Calu3 (cell line): ENCODE measurements around the gene FAT2. TPM values are rescaled to one million over a fixed set of nuclear protein-coding genes. Genes with fewer than 3 reads are reported as not detected.

ENCODE experiments used
- BruUV-seq: library from RNA; stranded (reverse); fragments of 400-500 nt; replicated peaks from 2 replicates; lab custom pipeline; 2021; lab: Mats Ljungman, UMichigan
- CTCF ChIA-PET: fragments of 300-600 bp; sonication (Branson Sonifier 250); formaldehyde crosslinking; loops from one replicate; lab custom pipeline; 2022; ENCODE audit warnings: antibody characterized with exemption; lab: Charles Lee
- DNase-seq: peaks from one replicate; pipeline ENCODE4 v3.0.0; 2022
- H3K27ac Mint-ChIP-seq: one replicate; pipeline ENCODE4 v1.8.0; 2022; ENCODE audit warnings: mixed read lengths; ENCODE audit not compliant: unreplicated experiment
- H3K27me3 Mint-ChIP-seq: one replicate; pipeline ENCODE4 v1.8.0; 2022; ENCODE audit warnings: mixed read lengths; ENCODE audit not compliant: unreplicated experiment
- H3K36me3 Mint-ChIP-seq: one replicate; pipeline ENCODE4 v1.8.0; 2022; ENCODE audit warnings: mild to moderate bottlenecking, moderate library complexity, mixed read lengths; ENCODE audit not compliant: insufficient read depth, unreplicated experiment
- H3K4me1 Mint-ChIP-seq: one replicate; pipeline ENCODE4 v1.8.0; 2022; ENCODE audit warnings: mild to moderate bottlenecking, low read depth, mixed read lengths; ENCODE audit not compliant: unreplicated experiment
- H3K4me3 Mint-ChIP-seq: one replicate; pipeline ENCODE4 v1.8.0; 2022; ENCODE audit warnings: mild to moderate bottlenecking, low read depth, moderate library complexity, mixed read lengths; ENCODE audit not compliant: unreplicated experiment
- H3K9me3 Mint-ChIP-seq: one replicate; pipeline ENCODE4 v1.8.0; 2022; ENCODE audit warnings: low read depth, mixed read lengths; ENCODE audit not compliant: unreplicated experiment
- intact Hi-C: fragments of 100-400 bp; cut with micrococcal nuclease; formaldehyde crosslinking; loops from one replicate; pipeline ENCODE4 v1.10.0; 2022; ENCODE audit not compliant: unreplicated experiment
- total RNA-seq: library from RNA; stranded (reverse); gene quantifications from 2 replicates; pipeline ENCODE4 v1.2.3, GENCODE V29; 2022
- TF ChIP-seq, protein P1 (sequence below): fragments of 200-600 bp; IDR thresholded peaks from one replicate; pipeline ENCODE4 v1.8.0; 2022; ENCODE audit warnings: antibody characterized with exemption; ENCODE audit not compliant: unreplicated experiment

Gene FAT2
- total RNA-seq, 1 experiment from 2014 or later, result not detected

GRCh38 chr5:151541571-151541970 is 49.6 kb downstream of the FAT2 start:
- CTCF ChIA-PET, result no interaction called here
- H3K27me3 Mint-ChIP-seq, result peaks cover 99% of the 10 kb centered on the region
- H3K27ac Mint-ChIP-seq, result no peak overlapping the region
- no peaks in the 10 kb centered on the region for H3K36me3 Mint-ChIP-seq
- intact Hi-C loops, result no loop called here
- no peak overlapping the region for H3K4me3 Mint-ChIP-seq
- TF ChIP-seq, protein P1, sequence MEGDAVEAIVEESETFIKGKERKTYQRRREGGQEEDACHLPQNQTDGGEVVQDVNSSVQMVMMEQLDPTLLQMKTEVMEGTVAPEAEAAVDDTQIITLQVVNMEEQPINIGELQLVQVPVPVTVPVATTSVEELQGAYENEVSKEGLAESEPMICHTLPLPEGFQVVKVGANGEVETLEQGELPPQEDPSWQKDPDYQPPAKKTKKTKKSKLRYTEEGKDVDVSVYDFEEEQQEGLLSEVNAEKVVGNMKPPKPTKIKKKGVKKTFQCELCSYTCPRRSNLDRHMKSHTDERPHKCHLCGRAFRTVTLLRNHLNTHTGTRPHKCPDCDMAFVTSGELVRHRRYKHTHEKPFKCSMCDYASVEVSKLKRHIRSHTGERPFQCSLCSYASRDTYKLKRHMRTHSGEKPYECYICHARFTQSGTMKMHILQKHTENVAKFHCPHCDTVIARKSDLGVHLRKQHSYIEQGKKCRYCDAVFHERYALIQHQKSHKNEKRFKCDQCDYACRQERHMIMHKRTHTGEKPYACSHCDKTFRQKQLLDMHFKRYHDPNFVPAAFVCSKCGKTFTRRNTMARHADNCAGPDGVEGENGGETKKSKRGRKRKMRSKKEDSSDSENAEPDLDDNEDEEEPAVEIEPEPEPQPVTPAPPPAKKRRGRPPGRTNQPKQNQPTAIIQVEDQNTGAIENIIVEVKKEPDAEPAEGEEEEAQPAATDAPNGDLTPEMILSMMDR, result no peak
- no peak for DNase-seq
- peaks cover 2% of the 10 kb centered on the region for H3K9me3 Mint-ChIP-seq
- no peaks in the 10 kb centered on the region for H3K4me1 Mint-ChIP-seq
- no TSS peak for BruUV-seq

Other genes with a start within 250 kb of the FAT2 start
- gene SLC36A2, start 243.8 kb downstream of the FAT2 start, total RNA-seq, result not detected in 2 replicates
- gene SLC36A1, start 143.7 kb downstream of the FAT2 start, total RNA-seq, result 11.4 and 12.3 TPM in 2 replicates
- gene SPARC, start 95.6 kb upstream of the FAT2 start, total RNA-seq, result not detected in 2 replicates
- 204 and 239 TPM in 2 replicates for gene ATOX1, start 167.3 kb upstream of the FAT2 start, total RNA-seq
- gene G3BP1, start 180.6 kb upstream of the FAT2 start, total RNA-seq, result 356 and 393 TPM in 2 replicates